Heart left ventricle (tissue), 16 donors: ENCODE data around the gene IPO8. TPM values are rescaled to one million over a fixed set of nuclear protein-coding genes. Genes with fewer than 3 reads are reported as not detected.

Source experiments
- ATAC-seq, 4 donors: fragments of 200-7000 bp; cut with Tn5 transposase; one replicate each; pipeline ENCODE4 v1.9.1; 2020 to 2022; ENCODE audit warnings: moderate library complexity in 4 of 4, mild to moderate bottlenecking in 3 of 4, moderate number of reproducible peaks in 1 of 4
- DNase-seq, 5 donors: peaks; one replicate each; pipeline ENCODE4 v3.0.0-alpha.2; 2020
- H3K27ac ChIP-seq, 12 donors: fragments of 200-600 bp; sonication (generic) in 4 of 12; one replicate each; pipeline versions ENCODE4 v1.5.0 to v1.8.0; 2016 to 2022; ENCODE audit warnings: mild to moderate bottlenecking in 2 of 12
- H3K27me3 ChIP-seq, 9 donors: fragments of 200-600 bp; sonication (generic) in 2 of 9; one replicate each; pipeline versions ENCODE4 v1.5.1 to v1.8.0; 2016 to 2022; ENCODE audit warnings: mild to moderate bottlenecking in 3 of 9
- H3K36me3 ChIP-seq, 9 donors: fragments of 200-600 bp; sonication (generic) in 2 of 9; one replicate each; pipeline versions ENCODE4 v1.5.0 to v1.8.0; 2018 to 2022; ENCODE audit warnings: mild to moderate bottlenecking in 2 of 9
- H3K4me1 ChIP-seq, 12 donors: fragments of 200-600 bp; sonication (generic) in 4 of 12; one replicate each; pipeline versions ENCODE4 v1.5.0 to v1.8.0; 2016 to 2022; ENCODE audit warnings: mild to moderate bottlenecking in 3 of 12
- H3K4me3 ChIP-seq, 12 donors: fragments of 200-600 bp; sonication (generic) in 4 of 12; one replicate each; pipeline versions ENCODE4 v1.5.0 to v1.8.0; 2017 to 2022; ENCODE audit warnings: mild to moderate bottlenecking in 9 of 12, moderate library complexity in 4 of 12
- H3K9me3 ChIP-seq, 12 donors: fragments of 200-600 bp; sonication (generic) in 4 of 12; one replicate each; pipeline versions ENCODE4 v1.5.0 to v1.8.0; 2016 to 2022; ENCODE audit warnings: mild to moderate bottlenecking in 1 of 12
- CTCF ChIP-seq, 12 donors: fragments of 200-600 bp; sonication (generic) in 4 of 12; IDR thresholded peaks; one replicate each; pipeline versions ENCODE4 v1.5.0 to v1.8.0; 2018 to 2022; ENCODE audit warnings: antibody characterized with exemption in 12 of 12, mild to moderate bottlenecking in 5 of 12
- POLR2A ChIP-seq, 2 donors: fragments of 450-650 bp; IDR thresholded peaks; one replicate each; pipeline ENCODE4 v1.6.1; 2017; ENCODE audit warnings: antibody characterized with exemption in 2 of 2, mild to moderate bottlenecking in 2 of 2, moderate library complexity in 2 of 2
- whole genome bisulfite sequencing, 4 donors: extraction: QIAGEN DNeasy Blood & Tissue Kit in 2 of 4; methylation state at CpG; one replicate each; pipeline versions ENCODE4 v1.1.5 to v1.1.7; 2013 to 2018; 5-methylcytosine and 5-hydroxymethylcytosine counted together
- intact Hi-C, 10 donors: fragments of 100-400 bp; cut with DNase I; formaldehyde crosslinking; loops; one replicate each; pipeline versions ENCODE4 v1.11.1 to v1.14.2; 2022
- long read RNA-seq, 3 donors: library from polyadenylated mRNA; unstranded; transcript quantifications; one replicate each; pipeline ENCODE4 v2.0.0, GENCODE V29; 2020 to 2021
- polyA plus RNA-seq, 2 donors: library from polyadenylated mRNA; stranded (reverse); fragments of 200-250 nt; gene quantifications; one replicate each; pipeline ENCODE4 v1.2.3, GENCODE V29; 2013
- total RNA-seq, 9 donors: library from RNA; depleted of rRNA in 2 of 9; stranded (reverse); fragments of >200 nt in 2 of 9; fragmentation: NEBNext Ultra II Directional in 3 of 9; extraction: Animal tissue kit (Norgen Biotek cat#: 25700) in 3 of 9; gene quantifications; one replicate each; pipeline versions ENCODE4 v1.1.0 to v1.2.4, GENCODE V29; 2016 to 2023
- donor health status: ischemic (EF 13 %, LVEDD 7.1; RV severe dilation, severe dysfunction).
- donor health status: healthy with polysubstance abuse.
- donor health status: DM: no; HTN: yes; CAD: no.
- donor health status: DM: no; HTN: no; CAD: no.
- donor health status: ischemic (EF 25% LVEDD 6.9; RV normal size, moderate dysfunction).
- donor health status: ischemic (EF 25% LVEDD 5.7; RV mildly dilated, moderate dysfunction).
- donor health status: healthy.
- donor health status: DM: yes; HTN: yes; CAD: no.
- donor health status: ischemic (EF 35%, LVEDD 5.7; RV mildly dilated, moderate dysfunction).
- donor health status: nonischemic (EF 11% LVEDD 7.7; RV severe dilation, severe dysfunction).
- donor health status: DM: yes; HTN: yes; CAD: no.
- donor health status: PGD.
- donor health status: ischemic (EF 29% LVEDD 5.4; RV normal size, mild dysfunction).
- donor health status: nonischemic (EF 23%, LVEDD 6.1; RV moderate dilation, normal function).

The IPO8 gene
- total RNA-seq (10 to 100 TPM; 16.9 to 37.2 (median 28.7) TPM), polyA plus RNA-seq (10 to 100 TPM in 1 of 2 donors, 1 to 10 TPM in 1; 6.1 to 20.1 TPM)
- long read RNA-seq, donor 1, full-length matches to known transcripts = 2 of 6 reads
- long read RNA-seq, donor 1, partial matches to known transcripts = 1 of 6 reads
- long read RNA-seq, donor 1, other reads (novel, unspliced or antisense) = 3 of 6 reads
- long read RNA-seq, donor 2, full-length matches to known transcripts = 1 of 8 reads
- long read RNA-seq, donor 2, partial matches to known transcripts = 6 of 8 reads
- long read RNA-seq, donor 2, other reads (novel, unspliced or antisense) = 1 of 8 reads
- long read RNA-seq, donor 3, full-length matches to known transcripts = 2 of 9 reads
- long read RNA-seq, donor 3, partial matches to known transcripts = 5 of 9 reads
- long read RNA-seq, donor 3, other reads (novel, unspliced or antisense) = 2 of 9 reads

- no peaks in the 10 kb centered on the region for H3K36me3 ChIP-seq
- DNase-seq (peak; percentile 93 to 96 (median 94)), ATAC-seq (peak; percentile 95 to 98 (median 96))
- no peaks in the 10 kb centered on the region for H3K9me3 ChIP-seq
- intact Hi-C loops = loop anchor here in 7 of 10 donors (1.0 to 10.0 kb wide), 9 partner anchors 52 to 1311 kb away; partner anchors contain the start of genes CAPRIN2 (in 4 of the 7) and ERGIC2 (in 1 of the 7)
- peaks cover 0 to 42% (median 26%) of the 10 kb centered on the region in 12 donors for H3K4me1 ChIP-seq
- TF ChIP-seq CTCF (IDR thresholded peaks at IDR 0.05) = peak in 5 of 12 donors; percentile 22 to 43 (median 26)
- peak in 1 of 2 donors; percentile 25 for TF ChIP-seq POLR2A (IDR thresholded peaks at IDR 0.05)
- peak within 1 kb of the TSS; percentile 84 to 99 (median 96) for H3K4me3 ChIP-seq
- no peaks in the 10 kb centered on the region for H3K27me3 ChIP-seq
- peak within 1 kb of the TSS; percentile 21 to 88 (median 74) for H3K27ac ChIP-seq
- WGBS, 4 donors = 0 to 1% (median 0%) methylated on average over 45 to 71 of the region's 71 CpGs
Measured at GRCh38 chr12:30695199-30696102, at the start of gene IPO8. Gene IPO8 (minus strand): TSS chr12:30695869. CDS start chr12:30695647, 222 bp downstream.

- DNase-seq (no peak), ATAC-seq (no peak)
- 96 to 99% (median 97%) methylated on average over 2 of the region's 2 CpGs for WGBS, 4 donors
- no peak for TF ChIP-seq CTCF (IDR thresholded peaks at IDR 0.05)
- TF ChIP-seq POLR2A (IDR thresholded peaks at IDR 0.05) = no peak
- intact Hi-C loops = no loop called here
- Histone ChIP-seq H3K4me3 (no peak overlapping the region), H3K27ac (no peak overlapping the region), H3K4me1 (peaks cover 0 to 4% (median 0%) of the 10 kb centered on the region in 12 donors), H3K9me3 (no peaks in the 10 kb centered on the region), H3K36me3 (peaks cover 0 to 41% (median 12%) of the 10 kb centered on the region in 9 donors), H3K27me3 (no peaks in the 10 kb centered on the region)
Measured at GRCh38 chr12:30744321-30744720, 48.7 kb upstream of the IPO8 start.

GRCh38 chr12:30740274-30740673 is 44.6 kb upstream of the IPO8 start:
- H3K4me1 ChIP-seq = no peaks in the 10 kb centered on the region
- intact Hi-C loops = no loop called here
- ATAC-seq = no peak
- H3K9me3 ChIP-seq = no peaks in the 10 kb centered on the region
- H3K36me3 ChIP-seq = peaks cover 0 to 41% (median 16%) of the 10 kb centered on the region in 9 donors
- no peak for DNase-seq
- TF ChIP-seq POLR2A (IDR thresholded peaks at IDR 0.05) = no peak
- no peak for TF ChIP-seq CTCF (IDR thresholded peaks at IDR 0.05)
- no peak overlapping the region for H3K4me3 ChIP-seq
- no peaks in the 10 kb centered on the region for H3K27me3 ChIP-seq
- H3K27ac ChIP-seq = no peak overlapping the region
